ENCODE results near the gene DENND6B.
"Not testable (repeated sequence)": the region's sequence is repeated elsewhere in the genome, so short reads cannot be mapped to it uniquely, and the experiment has no call there.

Gene DENND6B

DNA sequence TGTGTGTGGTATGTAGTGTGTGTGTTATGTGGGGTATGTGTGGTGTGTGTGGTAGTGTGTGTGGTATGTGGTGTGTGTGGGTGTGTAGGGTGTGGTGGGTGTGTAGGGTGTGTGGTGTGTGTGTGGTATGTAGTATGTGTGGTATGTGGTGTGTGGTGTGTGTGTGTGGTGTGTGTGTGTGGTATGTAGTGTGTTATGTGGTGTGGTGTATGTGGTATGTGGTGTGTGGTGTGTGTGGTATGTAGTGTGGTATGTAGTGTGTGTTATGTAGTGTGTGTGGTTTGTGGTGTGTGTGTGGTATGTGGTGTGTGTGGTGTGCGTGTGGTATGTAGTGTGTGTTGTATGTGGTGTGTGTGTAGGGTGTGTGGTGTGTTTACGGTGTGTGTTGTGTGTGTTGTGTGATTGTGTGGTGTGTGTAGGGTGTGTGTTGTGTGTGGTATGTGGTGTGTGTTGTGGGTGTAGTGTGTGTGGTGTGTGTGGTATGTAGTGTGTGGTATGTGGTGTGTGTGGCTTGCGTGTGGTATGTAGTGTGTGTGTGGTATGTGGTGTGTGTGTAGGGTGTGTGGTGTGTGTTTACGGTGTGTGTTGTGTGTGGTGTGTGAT, 12.1 kb upstream of the DENND6B start:
- FAIRE-seq = no peak

- no peak for FAIRE-seq
Observed at GRCh38 chr22:50338042-50338573, 11.3 kb upstream of the DENND6B start.

DNA sequence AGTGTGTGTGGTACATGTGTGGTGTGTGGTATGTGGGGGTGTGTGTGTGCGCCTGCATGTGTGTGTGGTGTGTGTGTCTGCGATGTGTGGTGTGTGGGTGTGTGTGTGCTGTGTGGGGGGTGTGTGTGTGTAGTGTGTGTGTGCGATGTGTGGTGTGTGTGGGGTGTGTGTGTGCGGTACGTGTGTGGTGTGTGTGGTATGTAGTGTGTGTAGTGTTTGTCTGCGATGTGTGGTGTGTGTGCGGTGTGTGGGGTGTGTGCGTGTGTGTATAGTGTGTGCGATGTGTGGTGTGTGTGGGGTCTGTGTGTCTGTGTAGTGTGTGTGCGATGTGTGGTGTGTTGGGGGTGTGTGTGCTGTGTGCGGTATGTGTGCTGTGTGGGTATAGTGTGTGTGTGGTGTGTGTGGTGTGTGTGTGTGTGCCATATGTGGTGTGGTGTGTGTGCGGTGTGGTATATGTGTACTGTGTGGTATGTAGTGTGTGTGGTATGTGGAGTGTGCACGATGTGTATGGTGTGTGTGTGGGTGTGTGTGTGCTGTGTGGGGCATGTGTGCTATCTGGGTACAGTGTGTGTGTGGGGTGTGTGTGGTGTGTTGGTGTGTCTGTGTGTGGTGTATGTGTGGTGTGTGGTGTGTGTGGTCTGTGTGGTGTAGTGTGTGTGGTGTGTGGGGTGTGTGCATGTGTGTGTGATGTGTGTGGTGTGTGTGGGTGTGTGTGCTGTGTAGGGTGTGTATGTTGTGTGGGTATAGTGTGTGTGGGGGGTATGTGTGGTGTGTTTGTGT, 10.6 kb upstream of the DENND6B start:
- no peak for FAIRE-seq

DNA sequence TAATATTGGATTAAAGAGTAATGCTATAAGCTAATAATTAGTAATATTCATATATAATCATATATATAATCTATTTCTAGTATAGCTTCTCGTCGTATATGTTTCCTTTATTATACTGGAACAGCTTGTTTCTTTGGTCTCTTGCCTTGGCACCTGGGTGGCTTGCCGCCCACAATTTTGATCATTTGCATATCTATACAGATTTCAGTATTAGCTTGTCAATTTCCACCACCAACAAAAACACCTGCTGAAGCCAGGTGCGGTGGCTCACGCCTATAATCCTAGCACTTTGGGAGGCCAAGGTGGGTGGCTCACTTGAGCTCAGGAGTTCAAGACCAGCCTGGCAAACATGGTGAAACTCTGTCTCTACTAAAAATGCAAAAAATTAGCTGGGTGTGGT, 7.6 kb upstream of the DENND6B start:
- not testable (repeated sequence) for FAIRE-seq

- FAIRE-seq = no peak
Observed at GRCh38 chr22:50329236-50329635, 2.4 kb upstream of the DENND6B start.

DNA sequence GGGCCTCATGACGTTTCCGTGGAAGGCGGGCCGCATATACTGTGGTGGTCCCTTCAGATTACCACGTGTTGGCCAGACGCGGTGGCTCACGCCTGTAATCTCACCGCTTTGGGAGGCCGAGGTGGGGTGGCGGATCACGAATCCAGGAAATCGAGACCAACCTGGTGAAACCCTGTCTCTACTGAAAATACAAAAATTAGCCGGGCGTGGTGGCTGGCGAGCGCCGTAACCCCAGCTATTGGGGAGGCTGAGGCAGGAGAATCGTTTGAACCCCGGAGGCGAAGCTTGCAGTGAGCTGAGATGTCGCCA, 853 bp upstream of the DENND6B start:
- FAIRE-seq = no peak

DNA sequence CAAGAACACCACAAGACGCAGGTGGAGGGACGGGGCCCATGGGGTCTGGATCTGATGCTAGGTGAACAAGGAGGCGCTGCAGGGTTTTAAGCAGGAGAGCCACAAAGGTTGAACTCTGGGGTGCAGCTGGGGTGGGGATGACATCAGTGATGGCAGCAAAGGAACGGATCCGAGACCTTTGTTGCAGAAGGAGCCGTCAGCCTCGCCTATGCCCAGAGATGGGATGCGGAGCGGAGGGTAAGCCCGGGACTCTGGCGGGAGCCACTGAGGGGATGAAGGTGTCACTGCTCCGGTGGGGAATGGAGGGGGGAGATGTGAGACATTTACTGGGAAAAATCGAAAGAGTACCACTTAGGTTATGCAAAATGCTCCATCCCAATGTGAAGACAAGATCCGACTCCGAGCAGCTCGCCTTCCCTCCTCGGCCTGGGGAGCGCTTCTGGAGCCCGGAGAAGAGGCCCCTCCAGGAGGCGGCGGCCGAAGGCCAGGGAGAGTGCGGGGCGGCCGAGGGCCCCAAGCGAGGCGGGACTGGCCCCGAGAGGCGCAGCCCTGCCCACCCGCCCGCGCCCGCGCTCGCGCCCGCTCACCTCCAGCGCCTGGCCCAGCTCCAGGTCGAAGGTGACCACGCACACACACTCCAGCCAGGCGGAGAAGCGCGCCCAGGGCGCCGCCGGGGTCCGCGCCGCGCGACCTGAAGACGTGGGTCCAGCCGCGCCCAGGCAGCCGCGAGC, 422 bp downstream of the DENND6B start:
- FAIRE-seq = no peak

GRCh38 chr22:50325444-50326224, 1.2 kb downstream of the DENND6B start:
- no peak for FAIRE-seq

- FAIRE-seq = no peak
Observed at GRCh38 chr22:50323900-50324299, 2.9 kb downstream of the DENND6B start.

DNA sequence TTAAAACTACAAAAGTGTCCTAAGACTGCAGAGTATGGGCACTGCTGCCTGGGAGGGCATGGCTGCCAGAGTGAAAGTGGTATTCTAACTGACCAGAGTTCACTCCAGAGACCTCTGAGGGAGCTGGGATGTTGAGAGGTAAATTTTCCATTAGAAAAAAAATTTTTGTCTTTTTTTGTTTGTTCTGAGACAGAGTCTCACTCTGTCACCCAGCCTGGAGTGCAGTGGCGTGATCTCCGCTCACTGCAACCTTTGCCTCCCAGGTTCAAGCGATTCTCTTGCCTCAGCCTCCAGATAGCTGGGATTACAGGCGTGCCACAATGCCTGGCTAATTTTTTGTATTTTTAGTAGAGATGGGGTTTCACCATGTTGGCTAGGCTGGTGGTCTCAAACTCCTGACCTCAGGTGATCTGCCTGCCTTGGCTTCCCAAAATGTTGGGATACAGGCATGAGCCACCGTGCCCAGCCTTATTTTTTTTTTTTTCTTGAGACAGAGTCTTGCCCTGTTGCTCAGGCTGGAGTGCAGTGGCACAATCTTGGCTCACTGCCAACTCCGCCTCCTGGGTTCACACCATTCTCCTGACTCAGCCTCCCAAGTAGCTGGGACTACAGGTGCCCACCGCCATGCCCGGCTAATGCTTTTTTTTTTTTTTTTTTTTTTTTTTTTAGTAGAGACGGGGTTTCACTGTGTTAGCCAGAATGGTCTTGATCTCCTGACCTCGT, 4.3 kb downstream of the DENND6B start:
- FAIRE-seq = not testable (repeated sequence)

DNA sequence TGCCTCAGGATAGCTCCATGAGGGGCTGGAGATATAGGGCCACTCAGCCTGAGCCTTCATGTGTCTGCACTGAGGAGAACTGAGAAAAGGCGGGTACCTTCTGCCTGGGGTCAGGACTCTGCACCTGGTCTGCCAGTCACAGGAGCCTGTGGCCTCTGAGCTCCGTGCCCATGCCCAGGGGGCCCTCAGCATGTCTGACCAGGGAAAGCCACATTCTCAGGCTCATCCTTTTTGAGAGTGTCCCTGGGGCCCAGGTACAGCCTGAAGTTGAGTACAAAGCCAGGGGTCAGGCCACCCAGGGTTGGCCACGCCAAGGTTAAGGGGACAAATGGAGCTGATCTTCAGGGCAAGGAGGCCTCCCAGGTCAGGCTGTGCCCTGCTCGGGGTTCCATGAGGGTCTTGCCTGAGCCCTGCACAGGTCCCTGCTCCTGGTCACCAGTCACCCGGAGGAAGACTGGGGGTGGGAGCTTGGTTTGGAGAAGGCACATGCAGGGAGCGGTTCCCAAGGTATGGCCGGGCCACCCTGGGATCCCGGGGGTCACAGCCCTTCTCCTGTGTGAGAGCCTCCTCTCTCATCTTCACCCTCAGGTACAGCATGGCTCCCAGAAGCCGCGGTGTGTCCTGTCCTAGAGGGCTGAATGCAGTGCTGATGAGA, 6.0 kb downstream of the DENND6B start:
- no peak for FAIRE-seq

- FAIRE-seq = no peak
Observed at GRCh38 chr22:50320116-50320515, 6.7 kb downstream of the DENND6B start.

DNA sequence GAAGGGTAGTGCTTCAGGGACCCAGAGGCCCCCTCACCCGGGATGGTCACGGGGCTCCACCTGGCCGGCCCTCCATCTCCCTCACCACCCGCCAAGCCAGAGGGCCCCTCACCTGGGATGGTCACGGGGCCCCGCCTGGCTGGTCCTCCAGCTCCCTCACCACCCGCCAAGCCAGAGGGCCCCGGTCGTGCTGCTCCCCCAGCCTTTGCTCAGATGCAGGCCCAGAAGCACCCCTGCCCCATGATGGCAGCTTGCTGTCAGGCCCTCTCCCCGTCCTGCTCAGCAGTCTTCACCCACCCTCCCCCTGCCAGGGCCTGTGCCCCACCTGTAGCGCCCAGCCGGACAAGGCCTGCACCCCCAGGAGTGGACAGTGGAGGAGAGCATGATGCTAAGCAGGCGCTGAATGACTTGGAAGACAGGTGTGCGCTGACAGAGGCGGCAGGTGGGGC, 7.3 kb downstream of the DENND6B start:
- FAIRE-seq = no peak

DNA sequence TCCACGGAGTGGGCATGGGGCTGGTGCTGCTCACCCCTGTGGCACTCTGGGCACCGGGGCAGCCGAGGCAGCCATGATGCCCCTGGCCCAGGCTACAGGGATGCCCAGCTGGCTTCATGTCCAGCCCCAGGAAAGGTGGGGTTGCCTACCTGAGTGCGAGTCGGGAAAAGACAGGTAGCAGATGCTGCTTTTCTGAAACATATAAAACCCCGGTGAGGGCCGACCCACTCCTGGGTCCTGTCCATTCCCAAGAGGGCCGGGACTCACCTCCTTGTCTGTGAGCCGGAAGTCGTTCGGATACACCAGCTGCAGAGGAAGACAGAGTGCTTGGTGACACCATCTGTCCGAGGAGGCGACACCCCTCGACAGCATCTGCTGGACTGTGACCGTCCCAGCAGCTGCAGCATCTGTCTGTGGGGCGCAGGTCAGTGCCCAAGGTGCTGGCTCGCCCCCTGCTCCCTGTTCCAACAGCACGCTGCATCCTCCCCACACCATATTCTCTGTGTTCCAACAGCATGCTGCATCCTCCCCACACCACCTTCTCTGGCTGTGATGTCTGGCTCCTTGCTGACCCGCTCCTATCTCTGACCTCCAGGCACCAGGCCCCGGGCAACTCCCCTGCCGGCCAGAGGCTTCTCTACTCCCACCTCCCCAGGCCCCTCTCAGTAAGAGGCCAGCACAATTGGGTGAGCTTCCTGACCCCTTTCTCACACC, 8.0 kb downstream of the DENND6B start:
- no peak for FAIRE-seq

- FAIRE-seq = no peak
Observed at GRCh38 chr22:50318356-50318697, 8.5 kb downstream of the DENND6B start.

DNA sequence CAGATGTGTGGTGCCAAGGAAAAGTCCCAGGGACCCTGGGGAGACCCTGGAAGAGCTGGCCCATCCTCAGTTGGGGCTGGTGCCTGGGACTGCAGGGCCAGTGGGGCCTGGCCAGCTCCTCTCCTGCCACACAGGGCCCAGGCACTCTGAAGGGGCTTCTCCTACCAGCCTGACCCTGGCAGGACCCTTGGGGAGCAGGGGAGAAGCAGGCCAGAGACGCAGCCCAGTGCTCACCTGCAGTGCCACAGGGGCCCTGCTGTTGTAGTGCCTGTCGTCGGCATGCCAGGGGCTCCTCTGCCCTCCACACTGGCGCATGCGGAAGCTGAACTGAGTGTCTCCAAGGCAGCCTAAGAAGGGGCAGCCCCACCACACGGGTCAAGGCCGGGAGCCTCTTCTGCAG, 9.1 kb downstream of the DENND6B start:
- no peak for FAIRE-seq

DNA sequence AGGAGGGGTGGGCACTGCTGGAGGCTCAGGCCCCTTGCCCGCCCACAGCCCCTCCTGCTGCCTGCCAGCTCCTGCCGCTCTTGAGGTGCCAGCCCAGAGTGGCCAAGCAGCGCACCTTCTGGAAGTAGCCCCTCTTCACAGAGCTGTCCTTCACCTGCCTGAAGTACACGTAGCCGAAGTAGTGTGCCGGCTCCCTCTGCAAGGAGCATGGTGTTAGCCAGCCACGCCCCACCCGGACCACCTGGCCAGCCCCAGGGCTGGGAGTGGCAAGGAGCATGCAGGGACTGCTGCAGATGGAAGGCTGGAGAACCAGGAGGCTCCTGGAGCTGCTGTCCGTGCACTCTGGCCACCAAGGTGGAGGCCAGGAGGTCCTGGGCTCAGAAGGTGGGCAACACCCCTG, 9.6 kb downstream of the DENND6B start:
- no peak for FAIRE-seq

GRCh38 chr22:50316114-50317065, 10.4 kb downstream of the DENND6B start:
- no peak for FAIRE-seq

DNA sequence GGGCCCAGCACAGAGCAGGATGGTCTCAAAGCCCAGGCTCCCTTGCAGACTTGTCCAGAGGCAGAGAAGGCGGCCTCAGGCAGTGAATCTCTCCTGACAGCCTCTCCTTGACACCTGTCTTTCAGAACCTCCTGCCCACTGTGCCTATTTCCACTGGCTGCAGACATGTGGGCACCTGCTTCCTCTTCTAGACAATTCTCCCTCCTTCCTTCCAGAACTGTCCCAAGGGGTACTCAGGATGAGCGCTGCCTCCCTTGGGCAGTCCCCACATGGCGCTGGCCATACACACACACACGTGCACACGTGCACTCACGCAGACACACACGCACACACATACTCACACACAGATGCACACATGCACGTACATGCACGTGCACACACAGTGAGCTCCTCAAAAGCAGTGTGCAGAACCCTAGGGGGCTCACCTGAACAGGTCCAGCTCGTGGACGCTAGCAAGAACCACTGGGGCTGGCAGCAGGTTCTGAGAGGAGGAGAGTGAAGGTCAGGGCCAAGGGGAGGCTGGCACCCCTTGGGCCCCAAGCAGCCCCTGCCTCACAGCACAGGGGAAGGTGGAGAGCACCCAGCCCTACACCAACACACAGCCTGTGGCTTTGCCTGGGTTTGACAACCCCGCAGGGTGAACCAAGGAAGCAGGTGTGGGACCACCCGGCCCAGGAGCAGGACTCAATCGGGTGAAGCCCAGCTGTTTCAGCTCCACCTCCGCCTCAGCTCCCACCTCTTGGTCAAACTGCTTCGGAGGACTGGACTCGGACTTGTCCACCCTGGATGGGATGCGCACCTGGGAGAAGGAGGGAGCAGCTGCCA, 11.3 kb downstream of the DENND6B start:
- no peak for FAIRE-seq
